ENCODE data around the gene CSPG4. TPM values are rescaled to one million over a fixed set of nuclear protein-coding genes. Genes with fewer than 3 reads are reported as not detected.

The CSPG4 gene
- total and polyA plus RNA-seq, 10 of the 15 experiments (the other 5 are each of a cell fraction or from before 2014, with no cell fraction given) = 0.02 to 2.2 (median 0.76) TPM

GRCh38 chr15:75723847-75724660 is 11.4 kb upstream of the CSPG4 start:
- no peak overlapping the region for H3K9ac ChIP-seq (ENCODE audit: control insufficient read depth, insufficient read depth, low read length)
- no peak overlapping the region for H3K4me2 ChIP-seq (ENCODE audit: control insufficient read depth, insufficient read depth)
- H3K36me3 ChIP-seq (ENCODE audit: control insufficient read depth in 2 of 2, insufficient read depth in 2 of 2, low read length in 1 of 2) = no peaks in the 10 kb centered on the region
- peaks cover 3% of the 10 kb centered on the region; the same call in 1 of the 2 replicates for H3K4me1 ChIP-seq (ENCODE audit: control insufficient read depth, insufficient read depth, low read length)
- no peaks in the 10 kb centered on the region for H3K27me3 ChIP-seq (replicated peaks in 1 of 2; ENCODE audit: control insufficient read depth in 2 of 2, insufficient read depth in 2 of 2, low read length in 1 of 2)
- 14% methylated on average over 9 of the region's 9 CpGs for WGBS (ENCODE audit: insufficient coverage, insufficient replicate concordance, low lambda C conversion rate, missing lambda C conversion rate)
- ChIA-PET SMC1A (ENCODE audit: uncharacterized antibody, unreplicated experiment) (interaction anchor here (0.6 to 1.9 kb wide), 13 partner anchors 9 to 206 kb away, joined by 3 to 11 read pairs (median 4); partner anchors contain the start of gene IMP3), POLR2A (interaction anchor here (0.5 to 1.2 kb wide), 8 partner anchors 30 to 272 kb away, joined by 3 to 6 read pairs (median 3); partner anchors contain the start of gene SIN3A), RAD21 (ENCODE audit: unreplicated experiment) (interaction anchor here (0.8 to 6.2 kb wide), 12 partner anchors 9 to 356 kb away, joined by 3 to 49 read pairs (median 5); partner anchors contain the start of gene MAN2C1), CTCF (interaction anchor here (0.6 to 4.2 kb wide), 13 partner anchors 9 to 356 kb away, joined by 3 to 42 read pairs (median 4); partner anchors contain the start of gene MAN2C1)
- H4K20me1 ChIP-seq (ENCODE audit: control insufficient read depth, insufficient read depth) = no peaks in the 10 kb centered on the region
- no peak for FAIRE-seq
- H3K9me3 ChIP-seq (replicated peaks; ENCODE audit: control insufficient read depth, insufficient read depth, low read length) = no peaks in the 10 kb centered on the region
- no peak overlapping the region; the same call in 1 of the 2 replicates for H2AFZ ChIP-seq (ENCODE audit: control insufficient read depth, low read depth, low read length)
- H3K27ac ChIP-seq (ENCODE audit: control insufficient read depth, insufficient read depth) = no peak overlapping the region
- DNase-seq (ENCODE audit: low read depth, low spot score) = no peak
- peak; percentile 86 for ATAC-seq
- BruUV-seq (replicated peaks) = no TSS peak
- H3K4me3 ChIP-seq = no peak overlapping the region
- no peaks in the 10 kb centered on the region for H3K79me2 ChIP-seq (ENCODE audit: control insufficient read depth, insufficient read depth, low read length)
- in situ Hi-C loops (cut with MboI) = loop anchor here (10.0 kb wide), 1 partner anchor 411 kb away; no protein-coding TSS in a partner anchor
- intact Hi-C loops (cut with micrococcal nuclease; ENCODE audit: unreplicated experiment) = no loop called here
- TF ChIP-seq SMAD5 (IDR thresholded peaks at IDR 0.05; ENCODE audit: low read depth) (no peak), RELB (IDR thresholded peaks at IDR 0.05; ENCODE audit: low read depth) (peak; percentile 45; the same call in 1 of the 2 replicates), CHD2 (IDR thresholded peaks at IDR 0.05; ENCODE audit: borderline replicate concordance, low read depth, low read length) (peak; percentile 25; the same call in 1 of the 2 replicates), E2F8 (IDR thresholded peaks at IDR 0.05; ENCODE audit: low read depth, partially characterized antibody) (no peak), IRF3 (IDR thresholded peaks at IDR 0.05) (no peak), MYB (IDR thresholded peaks at IDR 0.05; ENCODE audit: borderline replicate concordance, low read depth, low read length) (no peak), RFX5 (IDR thresholded peaks at IDR 0.05; ENCODE audit: low read depth, low read length) (no peak), PRDM15 (CRISPR knock-in tag; IDR thresholded peaks at IDR 0.05) (no peak), SUPT20H (IDR thresholded peaks at IDR 0.05; ENCODE audit: borderline replicate concordance, control insufficient read depth, low read depth, low read length) (no peak), IKZF1 (conservative IDR thresholded peaks at IDR 0.05) (peak; percentile 74), CREM (IDR thresholded peaks at IDR 0.05; ENCODE audit: low read depth) (peak; percentile 81)
